ENCODE measurements around the gene MEGF6. TPM values are rescaled to one million over a fixed set of nuclear protein-coding genes. Genes with fewer than 3 reads are reported as not detected.

The MEGF6 gene
- total and polyA plus RNA-seq, 4 donors = 17.7 to 54.2 (median 48.2) TPM

DNA sequence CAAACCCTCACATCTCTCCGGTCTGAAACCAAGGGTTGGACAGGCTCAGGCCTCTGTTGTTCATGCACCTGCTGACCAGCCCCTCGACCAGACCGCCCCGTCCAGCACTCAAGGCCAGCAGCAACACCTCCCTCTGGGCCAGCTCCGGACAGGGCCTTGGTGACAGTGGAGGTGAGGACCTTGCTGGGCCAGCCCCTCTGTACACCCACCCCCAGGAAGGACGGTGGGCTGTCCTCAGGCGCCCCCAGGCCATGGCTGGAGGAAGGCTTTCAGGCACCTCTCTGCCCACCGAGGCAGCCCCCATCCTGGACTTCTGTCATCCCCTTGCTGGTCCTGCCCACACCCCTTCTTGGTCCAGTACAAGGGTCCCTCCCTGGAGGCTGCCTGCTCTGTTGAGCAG, 48.6 kb downstream of the MEGF6 start:
- 86 to 94% methylated on average over 7 to 8 of the region's 8 CpGs for WGBS, 2 donors
- H3K27ac ChIP-seq (ENCODE audit: low read depth in 1 of 2, low read length in 1 of 2) = no peak overlapping the region
- ATAC-seq (ENCODE audit: insufficient read depth, low FRiP score) (no peak), DNase-seq (no peak)
- peaks cover 0 to 6% (median 0%) of the 10 kb centered on the region in 5 donors for H3K4me1 ChIP-seq (ENCODE audit: control insufficient read depth in 5 of 5, insufficient read depth in 5 of 5, low read length in 5 of 5)
- H3K36me3 ChIP-seq (ENCODE audit: control insufficient read depth in 4 of 4, insufficient read depth in 4 of 4, low read length in 4 of 4) = no peaks in the 10 kb centered on the region
- TF ChIP-seq CTCF (IDR thresholded peaks at IDR 0.05; ENCODE audit: control extremely low read depth, extremely low read depth) = no peak
- H3K9me3 ChIP-seq (ENCODE audit: control insufficient read depth in 4 of 4, insufficient read depth in 3 of 4, low read length in 3 of 4) = no peaks in the 10 kb centered on the region
- H3K27me3 ChIP-seq (ENCODE audit: control insufficient read depth in 3 of 3, insufficient read depth in 3 of 3, low read length in 2 of 3) = no peaks in the 10 kb centered on the region
- H3K4me3 ChIP-seq = no peak overlapping the region
- no peak overlapping the region for H3K9ac ChIP-seq (ENCODE audit: insufficient read depth in 1 of 2, low read length in 2 of 2)

DNA sequence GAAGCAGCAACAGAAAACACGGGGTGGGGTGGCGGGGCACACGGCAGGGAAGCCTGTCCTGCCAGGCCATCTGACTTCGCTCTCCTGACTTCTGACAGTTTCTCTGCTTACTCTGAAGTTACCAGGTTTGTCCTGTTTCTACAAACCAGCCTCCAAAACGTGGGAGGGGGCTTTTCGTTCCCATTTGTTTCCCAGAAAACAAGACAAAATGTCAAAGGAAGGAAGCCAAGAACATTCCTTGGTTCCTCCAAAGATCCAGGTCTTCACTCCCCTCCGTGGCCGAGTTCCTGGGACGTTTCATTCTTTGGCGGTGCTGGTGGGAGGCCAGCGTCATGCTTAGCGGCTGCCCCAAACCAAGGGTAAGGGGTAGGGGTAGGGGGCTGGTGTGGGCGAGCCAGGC, 49.6 kb downstream of the MEGF6 start:
- no peaks in the 10 kb centered on the region for H3K27me3 ChIP-seq (ENCODE audit: control insufficient read depth in 3 of 3, insufficient read depth in 3 of 3, low read length in 2 of 3)
- H3K4me1 ChIP-seq (ENCODE audit: control insufficient read depth in 5 of 5, insufficient read depth in 5 of 5, low read length in 5 of 5) = peaks cover 0 to 6% (median 0%) of the 10 kb centered on the region in 5 donors
- H3K4me3 ChIP-seq = no peak overlapping the region
- H3K27ac ChIP-seq (ENCODE audit: low read depth in 1 of 2, low read length in 1 of 2) = no peak overlapping the region
- H3K9ac ChIP-seq (ENCODE audit: insufficient read depth in 1 of 2, low read length in 2 of 2) = no peak overlapping the region
- no peak for TF ChIP-seq CTCF (IDR thresholded peaks at IDR 0.05; ENCODE audit: control extremely low read depth, extremely low read depth)
- H3K36me3 ChIP-seq (ENCODE audit: control insufficient read depth in 4 of 4, insufficient read depth in 4 of 4, low read length in 4 of 4) = no peaks in the 10 kb centered on the region
- no peaks in the 10 kb centered on the region for H3K9me3 ChIP-seq (ENCODE audit: control insufficient read depth in 4 of 4, insufficient read depth in 3 of 4, low read length in 3 of 4)
- DNase-seq (no peak), ATAC-seq (ENCODE audit: insufficient read depth, low FRiP score) (no peak)
- WGBS, 2 donors = 78 to 79% methylated on average over 13 of the region's 13 CpGs

GRCh38 chr1:3560981-3561380, 50.3 kb downstream of the MEGF6 start:
- H3K27ac ChIP-seq (ENCODE audit: low read depth in 1 of 2, low read length in 1 of 2) = no peak overlapping the region
- H3K9me3 ChIP-seq (ENCODE audit: control insufficient read depth in 4 of 4, insufficient read depth in 3 of 4, low read length in 3 of 4) = no peaks in the 10 kb centered on the region
- no peaks in the 10 kb centered on the region for H3K36me3 ChIP-seq (ENCODE audit: control insufficient read depth in 4 of 4, insufficient read depth in 4 of 4, low read length in 4 of 4)
- no peak overlapping the region for H3K9ac ChIP-seq (ENCODE audit: insufficient read depth in 1 of 2, low read length in 2 of 2)
- no peak for TF ChIP-seq CTCF (IDR thresholded peaks at IDR 0.05; ENCODE audit: control extremely low read depth, extremely low read depth)
- H3K27me3 ChIP-seq (ENCODE audit: control insufficient read depth in 3 of 3, insufficient read depth in 3 of 3, low read length in 2 of 3) = no peaks in the 10 kb centered on the region
- no peak overlapping the region for H3K4me3 ChIP-seq
- 91 to 93% methylated on average over 9 of the region's 9 CpGs for WGBS, 2 donors
- H3K4me1 ChIP-seq (ENCODE audit: control insufficient read depth in 5 of 5, insufficient read depth in 5 of 5, low read length in 5 of 5) = peaks cover 0 to 6% (median 0%) of the 10 kb centered on the region in 5 donors
- ATAC-seq (ENCODE audit: insufficient read depth, low FRiP score) (no peak), DNase-seq (no peak)

GRCh38 chr1:3560251-3560871, 50.9 kb downstream of the MEGF6 start:
- peak in 1 of 3 donors; percentile 40 for DNase-seq

More at GRCh38 chr1:3560251-3560871, 50.9 kb downstream of the MEGF6 start:
- Histone ChIP-seq H3K4me1 (ENCODE audit: control insufficient read depth in 5 of 5, insufficient read depth in 5 of 5, low read length in 5 of 5) (peaks cover 0 to 6% (median 0%) of the 10 kb centered on the region in 5 donors), H3K36me3 (ENCODE audit: control insufficient read depth in 4 of 4, insufficient read depth in 4 of 4, low read length in 4 of 4) (no peaks in the 10 kb centered on the region), H3K9me3 (ENCODE audit: control insufficient read depth in 4 of 4, insufficient read depth in 3 of 4, low read length in 3 of 4) (no peaks in the 10 kb centered on the region), H3K27ac (ENCODE audit: low read depth in 1 of 2, low read length in 1 of 2) (no peak overlapping the region), H3K4me3 (no peak overlapping the region), H3K27me3 (ENCODE audit: control insufficient read depth in 3 of 3, insufficient read depth in 3 of 3, low read length in 2 of 3) (no peaks in the 10 kb centered on the region), H3K9ac (ENCODE audit: insufficient read depth in 1 of 2, low read length in 2 of 2) (no peak overlapping the region)
- no peak for ATAC-seq (ENCODE audit: insufficient read depth, low FRiP score)
- no peak for TF ChIP-seq CTCF (IDR thresholded peaks at IDR 0.05; ENCODE audit: control extremely low read depth, extremely low read depth)
- 81 to 88% methylated on average over 17 of the region's 17 CpGs for WGBS, 2 donors
